ENCODE measurements around the gene NOP10. TPM values are rescaled to one million over a fixed set of nuclear protein-coding genes. Genes with fewer than 3 reads are reported as not detected.
"Not testable (repeated sequence)": the region's sequence is repeated elsewhere in the genome, so short reads cannot be mapped to it uniquely, and the experiment has no call there.

NOP10 gene
- total and polyA plus RNA-seq, 2 experiments from 2014 or later, result 110 to 307 TPM

GRCh38 chr15:34354286-34354685 is 11.3 kb upstream of the NOP10 start:
- no peak for TF ChIP-seq CTCF (IDR thresholded peaks at IDR 0.05; ENCODE audit: low read depth, low read length)
- Histone ChIP-seq H3K4me3 (no peak overlapping the region), H3K27ac (no peak overlapping the region), H3K36me3 (peaks cover 7% of the 10 kb centered on the region), H3K27me3 (no peaks in the 10 kb centered on the region), H3K4me1 (ENCODE audit: low read depth) (peaks cover 15% of the 10 kb centered on the region), H3K9me3 (ENCODE audit: low read depth) (no peaks in the 10 kb centered on the region)
- no peak for DNase-seq (ENCODE audit: low read depth in 1 of 2, low spot score in 1 of 2)

GRCh38 chr15:34353627-34354026 is 10.7 kb upstream of the NOP10 start:
- H3K4me3 ChIP-seq, result no peak overlapping the region
- no peak for DNase-seq (ENCODE audit: low read depth in 1 of 2, low spot score in 1 of 2)

GRCh38 chr15:34352996-34353395 is 10.1 kb upstream of the NOP10 start:
- peaks cover 25% of the 10 kb centered on the region for H3K4me1 ChIP-seq (ENCODE audit: low read depth)
- not testable (repeated sequence) for H3K27me3 ChIP-seq; H3K9me3 ChIP-seq (ENCODE audit: low read depth); DNase-seq (ENCODE audit: low read depth in 1 of 2, low spot score in 1 of 2); H3K27ac ChIP-seq; H3K4me3 ChIP-seq; H3K36me3 ChIP-seq

More at GRCh38 chr15:34353627-34354026, 10.7 kb upstream of the NOP10 start:
- Histone ChIP-seq H3K9me3 (ENCODE audit: low read depth) (no peaks in the 10 kb centered on the region), H3K27ac (no peak overlapping the region), H3K36me3 (peaks cover 5% of the 10 kb centered on the region), H3K4me1 (ENCODE audit: low read depth) (peaks cover 21% of the 10 kb centered on the region), H3K27me3 (no peaks in the 10 kb centered on the region)
- TF ChIP-seq CTCF (IDR thresholded peaks at IDR 0.05; ENCODE audit: low read depth, low read length), result no peak

GRCh38 chr15:34349769-34350168 is 6.8 kb upstream of the NOP10 start:
- TF ChIP-seq CTCF (IDR thresholded peaks at IDR 0.05; ENCODE audit: low read depth, low read length), result no peak

GRCh38 chr15:34348735-34349300 is 5.9 kb upstream of the NOP10 start:
- peaks cover 23% of the 10 kb centered on the region for H3K4me1 ChIP-seq (ENCODE audit: low read depth)
- no peak for TF ChIP-seq CTCF (IDR thresholded peaks at IDR 0.05; ENCODE audit: low read depth, low read length)

More at GRCh38 chr15:34349769-34350168, 6.8 kb upstream of the NOP10 start:
- H3K9me3 ChIP-seq (ENCODE audit: low read depth), result no peaks in the 10 kb centered on the region
- H3K4me3 ChIP-seq, result no peak overlapping the region
- no peaks in the 10 kb centered on the region for H3K36me3 ChIP-seq
- H3K4me1 ChIP-seq (ENCODE audit: low read depth), result peaks cover 25% of the 10 kb centered on the region
- no peaks in the 10 kb centered on the region for H3K27me3 ChIP-seq
- DNase-seq (ENCODE audit: low read depth in 1 of 2, low spot score in 1 of 2), result no peak
- H3K27ac ChIP-seq, result no peak overlapping the region

GRCh38 chr15:34347951-34348638 is 5.2 kb upstream of the NOP10 start:
- TF ChIP-seq CTCF (IDR thresholded peaks at IDR 0.05; ENCODE audit: low read depth, low read length), result no peak
- Histone ChIP-seq H3K36me3 (no peaks in the 10 kb centered on the region), H3K27me3 (no peaks in the 10 kb centered on the region), H3K4me1 (ENCODE audit: low read depth) (peaks cover 19% of the 10 kb centered on the region), H3K9me3 (ENCODE audit: low read depth) (no peaks in the 10 kb centered on the region), H3K4me3 (no peak overlapping the region), H3K27ac (no peak overlapping the region)
- no peak for DNase-seq (ENCODE audit: low read depth in 1 of 2, low spot score in 1 of 2)

More at GRCh38 chr15:34348735-34349300, 5.9 kb upstream of the NOP10 start:
- H3K27me3 ChIP-seq, result no peaks in the 10 kb centered on the region
- H3K36me3 ChIP-seq, result no peaks in the 10 kb centered on the region
- H3K9me3 ChIP-seq (ENCODE audit: low read depth), result no peaks in the 10 kb centered on the region
- no peak overlapping the region for H3K4me3 ChIP-seq
- H3K27ac ChIP-seq, result peak overlapping the region; percentile 25
- no peak for DNase-seq (ENCODE audit: low read depth in 1 of 2, low spot score in 1 of 2)

GRCh38 chr15:34342213-34342736 is 661 bp downstream of the NOP10 start:
- not testable (repeated sequence) for DNase-seq (ENCODE audit: low read depth in 1 of 2, low spot score in 1 of 2); H3K36me3 ChIP-seq; H3K4me1 ChIP-seq (ENCODE audit: low read depth); H3K9me3 ChIP-seq (ENCODE audit: low read depth); H3K27me3 ChIP-seq
- Histone ChIP-seq H3K4me3 (peak overlapping the region; percentile 85), H3K27ac (peak overlapping the region; percentile 89)
